Colonic mucosa (tissue), 4 donors: ENCODE data around the gene ARFGAP2. TPM values are rescaled to one million over a fixed set of nuclear protein-coding genes. Genes with fewer than 3 reads are reported as not detected.
A peak's percentile ranks its signal among the peaks of the same experiment; 100 is the strongest.

ENCODE experiments used
- DNase-seq: peaks from one replicate; pipeline ENCODE4 v3.0.0-alpha.2; 2020
- H3K27ac ChIP-seq: fragments of 200-600 bp; one replicate; pipeline ENCODE4 v1.8.0; 2021
- H3K27me3 ChIP-seq: fragments of 200-600 bp; one replicate; pipeline ENCODE4 v1.8.0; 2021
- H3K36me3 ChIP-seq: fragments of 200-600 bp; one replicate; pipeline ENCODE4 v1.8.0; 2021
- H3K4me1 ChIP-seq: fragments of 200-600 bp; one replicate; pipeline ENCODE4 v1.8.0; 2021; ENCODE audit warnings: mild to moderate bottlenecking
- H3K4me3 ChIP-seq: fragments of 200-600 bp; one replicate; pipeline ENCODE4 v1.8.0; 2021
- H3K9ac ChIP-seq, 2 donors: one replicate each; pipeline ENCODE4 v1.7.0; 2013; ENCODE audit warnings: control low read depth in 2 of 2, low read depth in 2 of 2, low read length in 2 of 2
- H3K9me3 ChIP-seq: fragments of 200-600 bp; one replicate; pipeline ENCODE4 v1.8.0; 2021
- CTCF ChIP-seq: fragments of 200-600 bp; IDR thresholded peaks from one replicate; pipeline ENCODE4 v1.8.0; 2022; ENCODE audit warnings: antibody characterized with exemption, mild to moderate bottlenecking
- intact Hi-C: fragments of 100-400 bp; cut with DNase I; formaldehyde crosslinking; loops from one replicate; pipeline ENCODE4 v1.14.1; 2022
- total RNA-seq, 2 donors: library from RNA; stranded (reverse); fragmentation: NEBNext Ultra II Directional in 1 of 2; extraction: Animal tissue kit (Norgen Biotek cat#: 25700) in 1 of 2; gene quantifications; one replicate each; pipeline ENCODE4 v1.2.1, GENCODE V29; 2021
- donor health status: healthy.
- donor health status: DM: no; HTN: no; CAD: no.
- donor health status: DM: no; HTN: no; CAD: no.

ARFGAP2 gene
- 100 to 1,000 TPM in 1 of 2 donors, 10 to 100 TPM in 1; 64.6 to 109 TPM for total RNA-seq

DNA sequence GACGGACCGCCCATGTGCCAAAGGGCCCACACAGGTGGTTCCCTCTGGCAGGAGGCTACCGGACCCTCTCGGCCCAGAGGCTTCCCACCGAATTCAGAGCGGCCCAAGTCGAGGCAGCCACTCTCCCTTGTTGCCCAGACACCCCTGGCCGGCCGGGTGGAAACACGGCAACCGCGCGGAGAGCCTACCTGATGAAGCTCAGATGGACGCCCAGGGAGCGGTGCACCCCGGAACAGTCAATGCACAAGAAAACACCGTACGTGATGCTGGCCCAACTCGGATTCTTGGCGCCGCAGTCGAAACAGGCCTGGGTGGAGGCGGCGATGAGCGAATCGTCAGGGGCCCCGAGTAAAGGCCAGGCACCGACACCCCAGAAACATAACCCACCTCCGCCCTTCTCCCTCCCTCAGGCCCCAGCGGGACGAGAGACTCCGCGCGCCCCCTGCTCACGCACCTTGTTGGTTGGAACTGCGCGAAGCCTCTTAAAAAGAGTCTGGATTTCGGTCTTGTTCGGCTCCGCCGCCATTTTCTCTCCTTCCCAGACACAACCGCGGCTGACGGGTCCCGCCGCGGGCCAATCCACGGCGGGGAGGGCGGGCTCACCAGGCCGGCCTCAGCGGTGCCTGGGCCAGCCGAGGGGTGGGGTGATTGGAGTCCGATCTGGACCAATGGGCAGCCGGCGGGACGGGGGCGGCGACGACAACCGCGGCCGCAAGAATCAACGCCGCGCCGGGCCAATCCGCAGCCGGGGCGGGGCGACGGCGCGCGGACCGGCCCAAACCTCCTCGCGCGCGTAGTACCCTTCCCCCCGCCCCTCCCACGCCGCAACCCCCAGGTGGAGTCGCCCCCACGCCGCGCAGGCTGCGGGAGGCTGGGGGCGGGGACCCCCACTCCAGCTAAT is at the start of gene ARFGAP2:
TSS of gene ARFGAP2 (minus strand) at position 552 of the 901 bp plus-strand sequence. CDS start at position 526, 26 bp downstream.
- Histone ChIP-seq H3K4me1 (peaks cover 14% of the 10 kb centered on the region), H3K27me3 (no peaks in the 10 kb centered on the region), H3K4me3 (peak within 1 kb of the TSS; percentile 83), H3K9me3 (no peaks in the 10 kb centered on the region), H3K9ac (peak within 1 kb of the TSS; percentile 88 to 94), H3K36me3 (peaks cover 4% of the 10 kb centered on the region), H3K27ac (peak within 1 kb of the TSS; percentile 83)
- intact Hi-C loops = loop anchor here (5.0 kb wide), 2 partner anchors 36 to 181 kb away; partner anchors contain the start of gene DDB2
- DNase-seq = peak; percentile 97
- TF ChIP-seq CTCF = no peak

- Histone ChIP-seq H3K36me3 (no peaks in the 10 kb centered on the region), H3K4me1 (no peaks in the 10 kb centered on the region), H3K4me3 (no peak overlapping the region), H3K9ac (no peak overlapping the region), H3K27me3 (no peaks in the 10 kb centered on the region), H3K27ac (no peak overlapping the region), H3K9me3 (no peaks in the 10 kb centered on the region)
- intact Hi-C loops = no loop called here
- TF ChIP-seq CTCF = no peak
- no peak for DNase-seq
Observed at GRCh38 chr11:47225552-47226400, 49.1 kb upstream of the ARFGAP2 start.

- no peak for TF ChIP-seq CTCF
- Histone ChIP-seq H3K27ac (no peak overlapping the region), H3K36me3 (no peaks in the 10 kb centered on the region), H3K4me3 (no peak overlapping the region), H3K9me3 (no peaks in the 10 kb centered on the region), H3K27me3 (no peaks in the 10 kb centered on the region), H3K4me1 (no peaks in the 10 kb centered on the region), H3K9ac (no peak overlapping the region)
- intact Hi-C loops = no loop called here
- DNase-seq = no peak
Observed at GRCh38 chr11:47222696-47223095, 46.0 kb upstream of the ARFGAP2 start.

GRCh38 chr11:47220401-47220821 is 43.7 kb upstream of the ARFGAP2 start:
- H3K4me1 ChIP-seq = peaks cover 7% of the 10 kb centered on the region

More at GRCh38 chr11:47220401-47220821, 43.7 kb upstream of the ARFGAP2 start:
- H3K27me3 ChIP-seq = no peaks in the 10 kb centered on the region
- no peak overlapping the region for H3K4me3 ChIP-seq
- H3K27ac ChIP-seq = no peak overlapping the region
- H3K36me3 ChIP-seq = no peaks in the 10 kb centered on the region
- no peak for TF ChIP-seq CTCF
- no peak overlapping the region for H3K9ac ChIP-seq
- DNase-seq = no peak
- H3K9me3 ChIP-seq = no peaks in the 10 kb centered on the region
- intact Hi-C loops = no loop called here
